ENCODE results near the gene REV3L. TPM values are rescaled to one million over a fixed set of nuclear protein-coding genes. Genes with fewer than 3 reads are reported as not detected.

Gene REV3L
- total RNA-seq, 1 donor from 2014 or later = 19.7 TPM

DNA sequence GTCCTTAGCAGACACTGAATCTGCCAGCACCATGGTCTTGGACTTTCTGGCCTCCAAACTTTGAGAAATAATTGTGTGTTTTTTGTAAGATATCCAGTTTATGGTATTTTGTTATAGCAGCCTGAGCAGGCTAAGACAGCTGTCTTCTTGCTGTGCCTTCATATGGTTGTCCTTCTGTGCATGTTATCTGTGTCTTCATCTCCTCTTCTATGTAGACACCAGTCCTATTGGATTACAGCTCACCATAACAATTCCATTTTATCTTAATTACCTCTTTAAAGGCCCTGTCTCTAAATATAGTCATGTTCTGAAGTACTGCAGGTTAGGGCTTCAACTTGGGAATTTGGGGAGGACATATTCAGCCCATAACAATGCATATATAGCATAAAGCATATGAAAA lies 44.3 kb upstream of the REV3L start:
- no peak overlapping the region for H3K4me3 Mint-ChIP-seq (ENCODE audit: unreplicated experiment)
- H3K36me3 Mint-ChIP-seq (ENCODE audit: low read depth, unreplicated experiment) = no peaks in the 10 kb centered on the region
- no peak for DNase-seq (ENCODE audit: low spot score)
- no peak overlapping the region for H3K27ac Mint-ChIP-seq (ENCODE audit: unreplicated experiment)
- peaks cover 5% of the 10 kb centered on the region for H3K27me3 Mint-ChIP-seq (ENCODE audit: unreplicated experiment)
- H3K9me3 Mint-ChIP-seq (ENCODE audit: unreplicated experiment) = no peaks in the 10 kb centered on the region
- TF ChIP-seq CTCF (IDR thresholded peaks at IDR 0.05; ENCODE audit: unreplicated experiment) = no peak
- H3K4me1 Mint-ChIP-seq (ENCODE audit: unreplicated experiment) = peaks cover 13% of the 10 kb centered on the region

- Mint-ChIP-seq H3K4me3 (ENCODE audit: unreplicated experiment) (no peak overlapping the region), H3K36me3 (ENCODE audit: low read depth, unreplicated experiment) (no peaks in the 10 kb centered on the region), H3K27ac (ENCODE audit: unreplicated experiment) (no peak overlapping the region), H3K9me3 (ENCODE audit: unreplicated experiment) (no peaks in the 10 kb centered on the region), H3K4me1 (ENCODE audit: unreplicated experiment) (peaks cover 13% of the 10 kb centered on the region), H3K27me3 (ENCODE audit: unreplicated experiment) (peaks cover 5% of the 10 kb centered on the region)
- DNase-seq (ENCODE audit: low spot score) = no peak
- no peak for TF ChIP-seq CTCF (IDR thresholded peaks at IDR 0.05; ENCODE audit: unreplicated experiment)
Observed at GRCh38 chr6:111524735-111525134, 41.7 kb upstream of the REV3L start.

GRCh38 chr6:111524252-111524651 lies 41.2 kb upstream of the REV3L start:
- no peak overlapping the region for H3K4me3 Mint-ChIP-seq (ENCODE audit: unreplicated experiment)
- no peak overlapping the region for H3K27ac Mint-ChIP-seq (ENCODE audit: unreplicated experiment)
- no peak for TF ChIP-seq CTCF (IDR thresholded peaks at IDR 0.05; ENCODE audit: unreplicated experiment)
- DNase-seq (ENCODE audit: low spot score) = no peak
- H3K9me3 Mint-ChIP-seq (ENCODE audit: unreplicated experiment) = no peaks in the 10 kb centered on the region
- no peaks in the 10 kb centered on the region for H3K36me3 Mint-ChIP-seq (ENCODE audit: low read depth, unreplicated experiment)
- peaks cover 7% of the 10 kb centered on the region for H3K27me3 Mint-ChIP-seq (ENCODE audit: unreplicated experiment)
- peaks cover 13% of the 10 kb centered on the region for H3K4me1 Mint-ChIP-seq (ENCODE audit: unreplicated experiment)

DNA sequence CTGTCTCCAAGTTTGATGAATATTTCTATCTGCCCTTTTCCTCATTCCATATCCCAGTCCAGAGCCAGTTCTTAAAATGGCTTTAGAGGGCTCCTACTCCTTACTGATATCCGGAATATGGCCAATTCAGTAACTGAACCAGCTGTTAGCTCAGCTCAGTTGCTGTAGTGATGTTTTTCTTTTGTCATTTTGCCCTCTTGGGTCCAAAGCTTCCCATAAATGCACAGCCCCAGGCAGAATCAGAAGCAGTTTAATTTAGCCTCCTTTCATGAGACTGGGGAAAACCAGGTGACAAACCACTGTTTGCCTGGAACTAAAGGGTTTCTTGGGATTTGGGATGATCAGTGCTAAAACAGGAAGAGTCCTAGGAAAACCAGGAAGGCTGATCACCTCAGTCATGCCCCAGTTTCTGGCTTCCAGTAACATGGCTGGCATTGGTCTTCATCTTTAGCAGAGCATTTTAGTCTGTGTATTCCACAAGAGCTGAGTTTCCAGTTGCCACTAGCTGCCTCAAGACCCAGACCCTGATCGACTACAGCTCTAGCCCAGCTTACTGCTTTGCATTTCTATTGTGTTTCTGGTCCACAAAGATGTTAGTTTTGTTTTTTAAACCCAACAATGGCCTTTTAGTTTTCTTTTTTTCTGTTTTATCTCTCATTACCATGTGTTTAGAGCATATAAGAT lies 40.6 kb upstream of the REV3L start:
- peaks cover 7% of the 10 kb centered on the region for H3K27me3 Mint-ChIP-seq (ENCODE audit: unreplicated experiment)
- H3K4me3 Mint-ChIP-seq (ENCODE audit: unreplicated experiment) = no peak overlapping the region
- TF ChIP-seq CTCF (IDR thresholded peaks at IDR 0.05; ENCODE audit: unreplicated experiment) = no peak
- H3K36me3 Mint-ChIP-seq (ENCODE audit: low read depth, unreplicated experiment) = no peaks in the 10 kb centered on the region
- no peak overlapping the region for H3K27ac Mint-ChIP-seq (ENCODE audit: unreplicated experiment)
- peaks cover 13% of the 10 kb centered on the region for H3K4me1 Mint-ChIP-seq (ENCODE audit: unreplicated experiment)
- no peak for DNase-seq (ENCODE audit: low spot score)
- H3K9me3 Mint-ChIP-seq (ENCODE audit: unreplicated experiment) = no peaks in the 10 kb centered on the region

- DNase-seq (ENCODE audit: low spot score) = no peak
- Mint-ChIP-seq H3K27ac (ENCODE audit: unreplicated experiment) (no peak overlapping the region), H3K9me3 (ENCODE audit: unreplicated experiment) (no peaks in the 10 kb centered on the region), H3K27me3 (ENCODE audit: unreplicated experiment) (peaks cover 7% of the 10 kb centered on the region), H3K36me3 (ENCODE audit: low read depth, unreplicated experiment) (no peaks in the 10 kb centered on the region), H3K4me1 (ENCODE audit: unreplicated experiment) (peaks cover 17% of the 10 kb centered on the region), H3K4me3 (ENCODE audit: unreplicated experiment) (no peak overlapping the region)
- TF ChIP-seq CTCF (IDR thresholded peaks at IDR 0.05; ENCODE audit: unreplicated experiment) = no peak
Observed at GRCh38 chr6:111522393-111523020, 39.5 kb upstream of the REV3L start.

Measured in endothelial cell (in vitro differentiated cells).